ENCODE measurements around the gene BEST4.

The BEST4 gene

GRCh38 chr1:44788120-44788860, at the start of gene BEST4:
Gene BEST4 (minus strand): TSS chr1:44788170. CDS start chr1:44787705, 465 bp downstream.
- TF ChIP-seq CTCF (IDR thresholded peaks at IDR 0.05; ENCODE audit: borderline replicate concordance, control extremely low read depth, extremely low read depth, insufficient read depth, missing control alignments): no peak
- in situ Hi-C loops (cut with MboI; ENCODE audit: low sequenced_read_pairs, unreplicated experiment): no loop called here
- DNase-seq (ENCODE audit: low spot score): no peak

GRCh38 chr1:44835738-44836675, 48.0 kb upstream of the BEST4 start:
- DNase-seq (ENCODE audit: low spot score): peak; percentile 88
- TF ChIP-seq CTCF (IDR thresholded peaks at IDR 0.05; ENCODE audit: borderline replicate concordance, control extremely low read depth, extremely low read depth, insufficient read depth, missing control alignments): peak; percentile 90
- in situ Hi-C loops (cut with MboI; ENCODE audit: low sequenced_read_pairs, unreplicated experiment): no loop called here

- TF ChIP-seq CTCF (IDR thresholded peaks at IDR 0.05; ENCODE audit: borderline replicate concordance, control extremely low read depth, extremely low read depth, insufficient read depth, missing control alignments): no peak
- in situ Hi-C loops (cut with MboI; ENCODE audit: low sequenced_read_pairs, unreplicated experiment): no loop called here
- DNase-seq (ENCODE audit: low spot score): no peak
Observed at GRCh38 chr1:44834328-44834727, 46.4 kb upstream of the BEST4 start.

- no peak for DNase-seq (ENCODE audit: low spot score)
- no peak for TF ChIP-seq CTCF (IDR thresholded peaks at IDR 0.05; ENCODE audit: borderline replicate concordance, control extremely low read depth, extremely low read depth, insufficient read depth, missing control alignments)
- in situ Hi-C loops (cut with MboI; ENCODE audit: low sequenced_read_pairs, unreplicated experiment): no loop called here
Observed at GRCh38 chr1:44832056-44832705, 44.2 kb upstream of the BEST4 start.

GRCh38 chr1:44831516-44831915, 43.5 kb upstream of the BEST4 start:
- no peak for TF ChIP-seq CTCF (IDR thresholded peaks at IDR 0.05; ENCODE audit: borderline replicate concordance, control extremely low read depth, extremely low read depth, insufficient read depth, missing control alignments)
- in situ Hi-C loops (cut with MboI; ENCODE audit: low sequenced_read_pairs, unreplicated experiment): no loop called here
- peak; percentile 26 for DNase-seq (ENCODE audit: low spot score)

- no peak for DNase-seq (ENCODE audit: low spot score)
- in situ Hi-C loops (cut with MboI; ENCODE audit: low sequenced_read_pairs, unreplicated experiment): no loop called here
- TF ChIP-seq CTCF (IDR thresholded peaks at IDR 0.05; ENCODE audit: borderline replicate concordance, control extremely low read depth, extremely low read depth, insufficient read depth, missing control alignments): no peak
Observed at GRCh38 chr1:44830900-44831304, 42.9 kb upstream of the BEST4 start.

Data from GM13976 (cell line).